ENCODE measurements around the gene ARHGEF18. TPM values are rescaled to one million over a fixed set of nuclear protein-coding genes. Genes with fewer than 3 reads are reported as not detected.
A peak's percentile ranks its signal among the peaks of the same experiment; 100 is the strongest.

ARHGEF18 gene
- polyA plus RNA-seq, 1 donor from 2014 or later, result 12.6 TPM

DNA sequence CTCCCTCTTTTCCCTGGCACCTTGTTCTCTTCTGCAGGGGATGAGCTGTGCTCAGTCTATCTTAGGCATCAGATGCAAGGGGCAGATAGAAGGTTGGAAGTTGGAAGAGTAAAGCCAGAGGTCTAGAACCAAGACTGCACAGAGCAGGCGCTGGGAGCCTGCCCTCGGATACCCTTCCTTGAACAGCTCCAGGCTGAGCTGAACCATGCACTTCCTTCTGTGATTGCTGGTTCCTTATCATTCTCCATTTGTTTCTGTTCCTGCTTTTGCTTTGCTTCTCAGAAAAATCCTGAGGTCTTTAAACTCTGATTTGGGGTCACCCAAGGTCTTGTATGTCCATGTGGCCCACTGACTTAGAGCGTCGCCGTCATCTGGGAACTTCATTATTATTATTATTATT is 36.3 kb downstream of the ARHGEF18 start:
- Mint-ChIP-seq H3K36me3 (peaks cover 7% of the 10 kb centered on the region), H3K4me3 (peak overlapping the region in 3 of 4 donors; percentile 41 to 49 (median 43)), H3K27me3 (no peaks in the 10 kb centered on the region), H3K4me1 (peaks cover 21 to 32% (median 24%) of the 10 kb centered on the region in 3 donors), H3K27ac (peak overlapping the region in 1 of 3 donors; percentile 53), H3K9me3 (no peaks in the 10 kb centered on the region)

DNA sequence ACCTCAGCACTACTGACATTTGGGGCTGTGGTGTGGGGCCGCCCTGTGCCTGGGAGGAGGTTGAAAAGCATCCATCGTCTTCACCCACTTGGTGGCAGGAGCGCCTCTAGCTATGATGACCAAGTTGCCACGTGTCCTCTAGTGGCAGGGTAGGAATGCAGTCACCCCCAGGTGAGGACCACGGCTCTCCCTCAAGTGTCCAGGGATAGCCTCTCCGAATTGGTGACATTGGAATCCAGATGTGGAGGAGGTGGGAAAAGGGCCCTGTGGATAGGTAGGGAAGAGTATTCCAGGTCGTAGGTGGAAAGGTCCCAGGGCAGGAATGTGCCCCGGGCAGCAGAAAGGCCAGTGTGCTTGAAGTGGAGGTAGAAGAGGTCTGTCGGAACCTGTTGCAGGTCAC is 37.6 kb downstream of the ARHGEF18 start:
- Mint-ChIP-seq H3K27ac (peak overlapping the region; percentile 95 to 98 (median 97)), H3K9me3 (no peaks in the 10 kb centered on the region), H3K4me3 (peak overlapping the region in 3 of 4 donors; percentile 27 to 95 (median 72)), H3K27me3 (no peaks in the 10 kb centered on the region), H3K36me3 (peaks cover 5% of the 10 kb centered on the region), H3K4me1 (peaks cover 19 to 26% (median 20%) of the 10 kb centered on the region in 3 donors)

DNA sequence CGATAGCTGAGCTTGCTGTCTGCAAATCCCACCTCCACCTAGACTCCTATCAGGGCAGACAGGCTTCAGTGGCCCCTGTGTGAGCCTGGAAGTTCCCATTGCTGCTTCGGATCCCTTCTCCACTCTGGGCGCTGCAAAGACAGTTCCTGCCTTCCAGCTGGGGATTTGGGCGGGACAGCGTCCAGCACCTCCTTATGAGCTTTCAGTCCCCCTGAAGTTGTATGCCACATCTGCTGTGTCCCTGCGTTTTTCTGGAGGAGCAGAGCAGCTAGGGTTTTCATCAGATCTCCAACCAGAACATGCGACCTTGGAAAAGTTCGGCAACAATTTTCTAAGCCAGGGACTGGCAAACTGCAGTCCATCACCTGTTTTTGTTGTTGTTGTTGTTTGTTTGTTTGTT is 38.0 kb downstream of the ARHGEF18 start:
- Mint-ChIP-seq H3K36me3 (peaks cover 4% of the 10 kb centered on the region), H3K4me1 (peaks cover 21 to 26% (median 21%) of the 10 kb centered on the region in 3 donors), H3K4me3 (peak overlapping the region in 3 of 4 donors; percentile 81 to 95 (median 89)), H3K9me3 (no peaks in the 10 kb centered on the region), H3K27ac (peak overlapping the region; percentile 95 to 98 (median 97)), H3K27me3 (no peaks in the 10 kb centered on the region)

DNA sequence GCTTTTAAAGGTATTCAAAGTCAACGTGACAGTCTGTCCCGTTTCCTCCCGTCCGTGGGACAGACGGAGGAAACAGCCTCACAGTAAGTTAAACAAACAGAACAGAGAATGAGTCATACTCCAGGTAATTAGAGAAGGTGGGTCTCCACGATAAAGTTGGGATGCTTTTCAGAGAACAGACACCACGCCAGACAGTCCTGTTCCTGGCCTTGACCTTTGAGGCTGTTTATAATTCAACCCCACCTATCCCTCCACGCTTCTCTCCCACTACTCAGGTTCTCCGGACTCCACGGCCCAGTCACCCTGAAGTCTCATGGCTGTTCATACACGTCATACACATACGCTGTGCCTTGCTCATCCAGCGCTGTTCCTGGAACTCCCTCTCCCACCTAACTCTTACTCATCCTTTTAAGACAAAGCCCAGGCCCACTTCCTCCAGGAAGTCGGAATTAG is 42.5 kb downstream of the ARHGEF18 start:
- Mint-ChIP-seq H3K27me3 (no peaks in the 10 kb centered on the region), H3K27ac (peak overlapping the region; percentile 46 to 82 (median 62)), H3K36me3 (peaks cover 5% of the 10 kb centered on the region), H3K4me1 (peaks cover 26 to 33% (median 32%) of the 10 kb centered on the region in 3 donors), H3K4me3 (peak overlapping the region in 2 of 4 donors; percentile 9 to 52), H3K9me3 (no peaks in the 10 kb centered on the region)

DNA sequence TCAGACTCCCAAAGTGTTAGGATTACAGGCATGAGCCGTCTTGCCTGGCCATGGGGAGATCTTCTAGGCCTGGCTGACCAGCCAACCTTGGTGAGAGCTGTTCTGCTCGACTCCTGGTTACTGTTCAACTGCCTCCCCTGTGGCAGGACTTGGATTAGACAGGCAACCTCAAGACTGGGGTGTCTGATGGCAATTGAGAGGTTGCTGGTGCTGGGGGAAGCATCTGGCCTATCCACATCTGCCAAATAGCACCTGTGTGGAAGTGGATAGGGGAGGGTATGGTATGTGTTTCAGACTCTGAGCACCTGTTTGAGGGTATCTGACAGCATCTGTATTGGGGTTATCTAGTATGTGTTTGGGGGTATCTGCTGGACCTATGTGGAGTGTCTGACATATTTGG is 44.7 kb downstream of the ARHGEF18 start:
- Mint-ChIP-seq H3K27me3 (no peaks in the 10 kb centered on the region), H3K27ac (peak overlapping the region; percentile 7 to 92 (median 82)), H3K4me1 (peaks cover 18 to 26% (median 21%) of the 10 kb centered on the region in 3 donors), H3K36me3 (peaks cover 5% of the 10 kb centered on the region), H3K4me3 (peak overlapping the region in 3 of 4 donors; percentile 8 to 62 (median 30)), H3K9me3 (no peaks in the 10 kb centered on the region)

DNA sequence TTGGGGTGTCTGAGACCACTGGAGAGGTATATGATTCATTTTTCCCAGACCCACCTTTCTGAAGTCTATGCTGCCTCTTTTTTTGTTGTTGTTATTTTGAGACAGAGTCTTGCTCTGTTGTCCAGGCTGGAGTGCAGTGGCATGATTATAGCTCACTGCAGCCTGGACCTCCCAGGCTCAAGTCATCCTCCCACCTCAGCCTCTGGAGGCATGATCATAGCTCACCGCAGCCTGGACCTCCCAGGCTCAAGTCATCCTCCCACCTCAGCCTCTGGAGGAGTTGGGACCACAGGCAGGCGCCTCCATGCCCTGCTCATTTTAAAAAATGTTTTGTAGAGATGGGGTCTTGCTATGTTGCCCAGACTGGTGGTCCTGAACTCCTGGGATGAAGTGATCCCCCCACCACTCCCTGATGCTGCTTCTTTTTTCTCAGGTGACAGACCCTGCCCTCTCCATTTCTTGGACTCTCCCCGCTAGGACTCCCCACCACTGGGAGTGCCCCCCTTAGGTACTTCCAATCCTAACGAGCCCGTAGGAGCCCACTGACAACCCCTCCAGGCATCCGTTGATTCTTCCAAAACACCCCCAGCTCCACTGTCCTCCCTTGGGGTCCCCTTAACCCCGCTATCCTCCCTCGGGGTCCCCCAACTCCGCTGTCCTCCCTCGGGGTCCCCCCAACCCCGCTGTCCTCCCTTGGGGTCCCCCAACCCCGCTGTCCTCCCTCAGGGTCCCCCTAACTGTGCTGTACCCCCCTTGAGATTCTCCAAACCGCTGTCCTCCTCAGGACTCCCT is 45.4 kb downstream of the ARHGEF18 start:
- Mint-ChIP-seq H3K4me1 (peaks cover 25 to 32% (median 27%) of the 10 kb centered on the region in 3 donors), H3K36me3 (peaks cover 3% of the 10 kb centered on the region), H3K27me3 (no peaks in the 10 kb centered on the region), H3K9me3 (no peaks in the 10 kb centered on the region), H3K4me3 (peak overlapping the region; percentile 62 to 91 (median 86)), H3K27ac (peak overlapping the region; percentile 81 to 92 (median 91))

DNA sequence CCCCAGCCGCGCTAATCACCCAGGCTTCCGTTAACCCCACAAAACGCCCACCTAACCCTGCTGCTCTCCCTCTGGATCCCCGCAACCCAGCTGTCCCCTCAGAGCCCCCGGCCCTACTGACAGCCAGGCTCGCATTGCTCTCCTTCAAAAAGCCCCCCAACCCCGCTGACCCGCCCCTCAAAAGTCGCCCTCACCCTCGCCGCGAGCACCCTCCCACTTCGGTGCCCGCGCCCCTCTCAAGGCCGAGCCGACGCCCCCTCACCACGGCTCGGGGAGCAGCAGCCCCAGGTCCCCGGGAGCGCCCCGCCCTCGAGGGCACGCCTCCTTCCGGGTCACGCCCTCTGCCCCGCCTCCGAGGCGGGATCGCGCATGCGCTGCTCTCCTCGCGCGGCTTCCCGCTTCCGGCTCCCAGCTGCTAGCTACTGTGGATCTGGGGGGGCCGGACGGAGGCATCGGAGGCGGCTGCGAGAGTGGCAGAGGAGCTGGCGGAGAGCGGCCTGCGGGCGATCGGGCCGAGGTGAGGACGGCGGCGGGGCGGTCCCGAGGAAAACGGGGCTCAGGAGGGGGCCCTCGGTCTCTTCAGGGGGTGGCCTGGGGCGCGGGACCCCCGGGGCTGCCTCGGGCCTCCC is 46.1 kb downstream of the ARHGEF18 start:
- Mint-ChIP-seq H3K27ac (peak overlapping the region; percentile 81 to 92 (median 91)), H3K9me3 (no peaks in the 10 kb centered on the region), H3K36me3 (peaks cover 3% of the 10 kb centered on the region), H3K4me1 (peaks cover 26 to 34% (median 32%) of the 10 kb centered on the region in 3 donors), H3K4me3 (peak overlapping the region; percentile 62 to 91 (median 86)), H3K27me3 (no peaks in the 10 kb centered on the region)

DNA sequence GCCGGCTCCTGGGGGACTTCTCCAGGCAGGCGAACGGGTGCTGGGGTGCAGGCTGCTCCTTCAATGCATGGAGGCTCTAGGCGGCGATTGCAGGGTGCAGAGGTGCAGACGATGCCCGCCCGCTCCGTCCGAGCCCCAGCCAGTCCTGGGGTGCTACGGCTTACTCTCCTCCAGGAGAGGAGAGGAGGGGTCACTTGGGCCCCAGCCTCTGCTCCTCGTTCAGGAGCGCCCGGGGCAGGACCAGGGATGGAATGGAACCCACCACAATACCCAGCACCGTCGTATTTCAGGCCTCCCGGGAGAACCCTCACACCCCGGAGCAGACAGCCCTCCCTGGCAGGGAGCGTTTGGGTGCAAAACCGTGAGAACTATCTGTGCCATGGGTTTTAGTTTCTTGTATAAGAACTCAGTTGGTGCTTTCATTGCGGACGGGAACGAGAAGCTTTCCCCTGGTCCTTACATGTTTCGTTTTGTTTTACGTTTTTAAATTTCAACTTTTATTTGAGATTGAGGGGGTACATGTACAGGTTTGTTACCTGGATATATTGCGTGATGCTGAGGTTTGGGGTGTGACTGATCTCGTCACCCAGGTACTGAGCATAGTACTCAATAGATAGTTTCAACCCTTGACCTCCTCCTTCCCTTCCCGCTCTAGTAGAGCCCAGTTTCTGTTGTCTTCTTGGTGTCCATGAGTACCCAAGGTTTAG is 46.8 kb downstream of the ARHGEF18 start:
- H3K36me3 Mint-ChIP-seq, result peaks cover 3% of the 10 kb centered on the region
- H3K9me3 Mint-ChIP-seq, result no peaks in the 10 kb centered on the region
- peaks cover 26 to 38% (median 35%) of the 10 kb centered on the region in 3 donors for H3K4me1 Mint-ChIP-seq

DNA sequence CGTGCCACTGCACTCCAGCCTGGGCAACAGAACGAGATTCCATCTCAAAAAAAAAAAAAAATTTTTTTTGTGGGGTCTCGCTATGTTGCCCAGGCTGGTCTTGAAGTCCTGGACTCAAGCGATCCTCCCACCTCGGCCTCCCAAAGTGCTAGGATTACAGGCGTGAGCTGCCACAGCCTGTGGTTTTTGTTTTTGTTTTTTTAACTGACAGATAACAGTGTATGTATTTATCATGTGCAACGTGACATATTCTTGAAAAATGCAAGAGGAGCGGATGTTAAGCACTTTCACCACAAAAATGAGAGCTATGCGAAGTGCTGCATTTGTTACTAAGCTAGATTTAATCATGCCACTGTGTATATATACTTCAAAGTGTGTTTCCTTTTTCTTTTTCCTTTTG is 49.0 kb downstream of the ARHGEF18 start:
- H3K27ac Mint-ChIP-seq, result peak overlapping the region in 1 of 3 donors; percentile 91
- H3K27me3 Mint-ChIP-seq, result no peaks in the 10 kb centered on the region
- peaks cover 31 to 39% (median 38%) of the 10 kb centered on the region in 3 donors for H3K4me1 Mint-ChIP-seq
- H3K9me3 Mint-ChIP-seq, result no peaks in the 10 kb centered on the region
- H3K4me3 Mint-ChIP-seq, result peak overlapping the region in 2 of 4 donors; percentile 37 to 58
- H3K36me3 Mint-ChIP-seq, result peaks cover 3% of the 10 kb centered on the region

More for the DNA sequence above, 46.8 kb downstream of the ARHGEF18 start:
- H3K4me3 Mint-ChIP-seq, result peak overlapping the region; percentile 62 to 91 (median 78)
- no peaks in the 10 kb centered on the region for H3K27me3 Mint-ChIP-seq
- peak overlapping the region; percentile 81 to 92 (median 91) for H3K27ac Mint-ChIP-seq

Other genes with a start within 250 kb of the ARHGEF18 start
- gene INSR, start 54.5 kb upstream of the ARHGEF18 start, polyA plus RNA-seq, result 0.53 TPM
- gene PEX11G, start 140.1 kb downstream of the ARHGEF18 start, polyA plus RNA-seq, result 2.8 TPM
- gene ZNF358, start 167.2 kb downstream of the ARHGEF18 start, polyA plus RNA-seq, result 1.3 TPM
- 5.2 TPM for gene MCOLN1, start 173.7 kb downstream of the ARHGEF18 start, polyA plus RNA-seq
- 12.5 TPM for gene PNPLA6, start 186.8 kb downstream of the ARHGEF18 start, polyA plus RNA-seq
- gene CAMSAP3, start 246.9 kb downstream of the ARHGEF18 start, polyA plus RNA-seq, result 0.44 TPM

Measured in IgD-negative memory B cell (primary cell).